HCT116 (cell line): ENCODE measurements around the gene GUCA2B. TPM values are rescaled to one million over a fixed set of nuclear protein-coding genes. Genes with fewer than 3 reads are reported as not detected.

Experiments used
- ATAC-seq: fragments of 200-7000 bp; cut with Tn5 transposase; 2 replicates; pipeline ENCODE4 v1.9.1; 2020; ENCODE audit warnings: mild to moderate bottlenecking, moderate library complexity
- BruUV-seq: library from RNA; stranded (reverse); fragments of 400-500 nt; replicated peaks from 2 replicates; lab custom pipeline; 2021; lab: Mats Ljungman, UMichigan
- CTCF ChIA-PET: fragments of 300-600 bp; sonication (Branson Sonifier 250); formaldehyde crosslinking; loops from one replicate; lab custom pipeline; 2021; ENCODE audit warnings: antibody characterized with exemption; lab: Charles Lee
- POLR2A ChIA-PET: fragments of 300-600, 350-600 bp; sonication (Branson Sonifier 250); formaldehyde crosslinking; loops from one replicate; lab custom pipeline; 2021; ENCODE audit warnings: antibody characterized with exemption; lab: Charles Lee
- RAD21 ChIA-PET, 2 experiments: fragments of 300-600 bp; sonication (Branson Sonifier 250); formaldehyde crosslinking; loops; one replicate each; lab custom pipeline; 2023; ENCODE audit warnings: low total read pairs in 2 of 2; ENCODE audit not compliant: uncharacterized antibody in 2 of 2, unreplicated experiment in 2 of 2, low non-redundant PET in 1 of 2; lab: Charles Lee
- DNase-seq: peaks from one replicate; pipeline ENCODE4 v3.0.0-alpha.2; 2010; ENCODE audit warnings: low read depth, low spot score
- H2AFZ ChIP-seq: fragments of 200-600 bp; shearing (Covaris generic), sonication (generic); 2 replicates; pipeline ENCODE4 v1.6.1; 2017; ENCODE audit warnings: low read depth, mixed run types, mixed read lengths, antibody characterized with exemption, low read length; ENCODE audit not compliant: poor library complexity, severe bottlenecking
- H3K27ac ChIP-seq: 2 replicates; pipeline ENCODE4 v1.5.1; 2012; ENCODE audit warnings: low read depth, low read length
- H3K27me3 ChIP-seq: fragments of 200-600 bp; sonication (generic); 2 replicates; pipeline ENCODE4 v1.6.1; 2016; ENCODE audit warnings: mixed run types, low read length, mixed read lengths; ENCODE audit not compliant: insufficient read depth
- H3K36me3 ChIP-seq, 2 experiments: fragments of 200-500 bp in 1 of 2; fragments of 200-600 bp in 1 of 2; sonication (Bioruptor generic) in 1 of 2; sonication (generic) in 1 of 2; 2 replicates each; pipeline versions ENCODE4 v1.5.1 to v1.6.1; 2014 to 2016; ENCODE audit warnings: low read length in 2 of 2, inconsistent platforms in 1 of 2, mixed read lengths in 1 of 2, mixed run types in 1 of 2; ENCODE audit not compliant: insufficient read depth in 2 of 2, control insufficient read depth in 1 of 2
- H3K4me1 ChIP-seq, 2 experiments: fragments of 200-600 bp in 1 of 2; sonication (generic) in 1 of 2; 2 replicates each; pipeline versions ENCODE4 v1.5.1 to v1.6.1; 2012 to 2017; ENCODE audit warnings: low read length in 2 of 2, inconsistent platforms in 1 of 2, mild to moderate bottlenecking in 1 of 2, mixed read lengths in 1 of 2, mixed run types in 1 of 2, moderate library complexity in 1 of 2; ENCODE audit not compliant: insufficient read depth in 2 of 2, control insufficient read depth in 1 of 2
- H3K4me2 ChIP-seq: fragments of 200-600 bp; sonication (generic); 2 replicates; pipeline ENCODE4 v1.6.1; 2017; ENCODE audit warnings: mixed run types, low read length, mixed read lengths
- H3K4me3 ChIP-seq, 2 experiments: fragments of 200-600 bp in 1 of 2; sonication (generic) in 1 of 2; replicated peaks in 1 of 2; 2 replicates each; pipeline ENCODE4 v1.5.1; 2011 to 2016; ENCODE audit warnings: low read length in 2 of 2, control low read depth in 1 of 2, low read depth in 1 of 2, mild to moderate bottlenecking in 1 of 2, mixed read lengths in 1 of 2, mixed run types in 1 of 2
- H3K79me2 ChIP-seq: fragments of 200-600 bp; sonication (generic); 2 replicates; pipeline ENCODE4 v1.6.1; 2017; ENCODE audit warnings: mild to moderate bottlenecking, mixed run types, low read length, moderate library complexity, mixed read lengths; ENCODE audit not compliant: insufficient read depth
- H3K9ac ChIP-seq: fragments of 200-600 bp; sonication (generic); 2 replicates; pipeline ENCODE4 v1.6.1; 2016; ENCODE audit warnings: low read length, mixed read lengths
- H3K9me2 ChIP-seq: fragments of 200-600 bp; sonication (generic), shearing (Covaris generic); 2 replicates; pipeline ENCODE4 v1.6.1; 2017; ENCODE audit warnings: mixed run types, mild to moderate bottlenecking, moderate library complexity; ENCODE audit not compliant: insufficient read depth
- H3K9me3 ChIP-seq, 2 experiments: fragments of 200-500 bp in 1 of 2; fragments of 200-600 bp in 1 of 2; sonication (Bioruptor generic) in 1 of 2; sonication (generic) in 1 of 2; 2 replicates each; pipeline ENCODE4 v1.6.1; 2014 to 2017; ENCODE audit warnings: low read length in 2 of 2, mixed read lengths in 2 of 2, inconsistent platforms in 1 of 2, low read depth in 1 of 2, mild to moderate bottlenecking in 1 of 2, mixed run types in 1 of 2, moderate library complexity in 1 of 2; ENCODE audit not compliant: control insufficient read depth in 1 of 2, insufficient read depth in 1 of 2
- H4K20me1 ChIP-seq: fragments of 200-600 bp; sonication (generic), shearing (Covaris generic); 2 replicates; pipeline ENCODE4 v1.6.1; 2017; ENCODE audit warnings: mixed run types, mild to moderate bottlenecking, moderate library complexity; ENCODE audit not compliant: insufficient read depth
- CTCF ChIP-seq, 3 experiments: fragments of 200-600 bp in 1 of 3; sonication (generic) in 1 of 3; IDR thresholded peaks in 2 of 3; conservative IDR thresholded peaks in 1 of 3; 2 replicates each; pipeline ENCODE4 v1.5.1; 2012 to 2017; ENCODE audit warnings: low read depth in 2 of 3, low read length in 2 of 3, antibody characterized with exemption in 1 of 3, borderline replicate concordance in 1 of 3, control low read depth in 1 of 3, mild to moderate bottlenecking in 1 of 3, mixed read lengths in 1 of 3, mixed run types in 1 of 3, moderate library complexity in 1 of 3; ENCODE audit not compliant: insufficient read depth in 1 of 3
- RAD21 ChIP-seq: IDR thresholded peaks from 2 replicates; pipeline ENCODE4 v1.6.1; 2012; ENCODE audit warnings: low read depth, mild to moderate bottlenecking
- REST ChIP-seq: IDR thresholded peaks from 2 replicates; pipeline ENCODE4 v1.6.1; 2012; ENCODE audit warnings: low read depth
- SRF ChIP-seq: IDR thresholded peaks from 2 replicates; pipeline ENCODE4 v1.6.1; 2012; ENCODE audit warnings: low read depth
- TCF7L2 ChIP-seq: IDR thresholded peaks from 2 replicates; pipeline ENCODE4 v1.7.0; 2011; ENCODE audit warnings: borderline replicate concordance, inconsistent platforms; ENCODE audit not compliant: insufficient read depth, insufficient read length; ENCODE audit errors: extremely low read depth
- intact Hi-C: fragments of 100-400 bp; cut with micrococcal nuclease; formaldehyde crosslinking; loops from 2 replicates; pipeline ENCODE4 v1.10.0; 2022
- total RNA-seq: library from RNA; stranded (reverse); gene quantifications from one replicate; pipeline ENCODE4 v1.2.1, GENCODE V29; 2021; ENCODE audit not compliant: unreplicated experiment

GUCA2B gene
- total RNA-seq, 1 experiment from 2014 or later = not detected

GRCh38 chr1:42158189-42158588 lies 5.0 kb downstream of the GUCA2B start:
- H3K27ac ChIP-seq = no peak overlapping the region
- intact Hi-C loops = no loop called here
- no peak overlapping the region for H3K9ac ChIP-seq
- H2AFZ ChIP-seq = peak overlapping the region; percentile 84
- H3K36me3 ChIP-seq = no peaks in the 10 kb centered on the region
- no peaks in the 10 kb centered on the region for H3K27me3 ChIP-seq
- H3K4me2 ChIP-seq = no peak overlapping the region
- H3K79me2 ChIP-seq = no peaks in the 10 kb centered on the region
- no peaks in the 10 kb centered on the region for H3K9me3 ChIP-seq
- TF ChIP-seq SRF (no peak), RAD21 (no peak), CTCF (IDR thresholded peaks at IDR 0.05 in 2 of 3, conservative IDR thresholded peaks at IDR 0.05 in 1 of 3; ENCODE audit: borderline replicate concordance in 1 of 3, insufficient read depth in 1 of 3, low read depth in 2 of 3, low read length in 2 of 3) (no peak), REST (no peak), TCF7L2 (no peak)
- ChIA-PET POLR2A (no interaction called here), RAD21 (no interaction called here), CTCF (no interaction called here)
- H3K4me1 ChIP-seq = no peaks in the 10 kb centered on the region
- H3K4me3 ChIP-seq = no peak overlapping the region
- H4K20me1 ChIP-seq = no peaks in the 10 kb centered on the region
- ATAC-seq = no peak
- no peaks in the 10 kb centered on the region for H3K9me2 ChIP-seq
- DNase-seq = no peak
- no TSS peak for BruUV-seq
